Keratinocyte (primary cell): Measurements from ENCODE around the gene ATP5IF1.

Experiments
- CTCF ChIP-seq, 3 experiments: IDR thresholded peaks in 1 of 3; conservative IDR thresholded peaks in 1 of 3; optimal IDR thresholded peaks in 1 of 3; 2 replicates in 2 of 3; 3 replicates in 1 of 3; pipeline versions ENCODE3 to v1.5.1; 2011; ENCODE audit warnings: low read length in 3 of 3, mild to moderate bottlenecking in 3 of 3, moderate library complexity in 2 of 3, control low read depth in 1 of 3, inconsistent platforms in 1 of 3; ENCODE audit not compliant: insufficient read depth in 2 of 3; ENCODE audit errors: extremely low read depth in 1 of 3
- EZH2 ChIP-seq: IDR thresholded peaks from one replicate; pipeline ENCODE4 v1.6.1; 2012; ENCODE audit warnings: inconsistent platforms, mild to moderate bottlenecking, low read length, moderate library complexity

GRCh38 chr1:28244549-28245251 lies 8.8 kb downstream of the ATP5IF1 start:
- TF ChIP-seq CTCF (optimal IDR thresholded peaks at IDR 0.05 in 1 of 3, IDR thresholded peaks at IDR 0.05 in 1 of 3, conservative IDR thresholded peaks at IDR 0.05 in 1 of 3; ENCODE audit: extremely low read depth in 1 of 3, insufficient read depth in 2 of 3, low read length in 3 of 3) (no peak), EZH2 (no peak)
